HG02973 (cell line): ENCODE data around the gene RCOR3.
"Not testable (repeated sequence)": the region's sequence is repeated elsewhere in the genome, so short reads cannot be mapped to it uniquely, and the experiment has no call there.

Source experiments
- ATAC-seq: cut with Tn5 transposase; IDR thresholded peaks from one replicate; pipeline ENCODE4 v1.9.1; 2021; ENCODE audit warnings: moderate library complexity; ENCODE audit not compliant: unreplicated experiment

RCOR3 gene

GRCh38 chr1:211258756-211259637, at the start of gene RCOR3:
RCOR3 (plus strand) TSS chr1:211259366; CDS start chr1:211259561, 195 bp downstream.
- ATAC-seq, result peak; percentile 65

GRCh38 chr1:211210052-211210451, 49.1 kb upstream of the RCOR3 start:
- no peak for ATAC-seq

GRCh38 chr1:211210965-211211364, 48.2 kb upstream of the RCOR3 start:
- no peak for ATAC-seq

- no peak for ATAC-seq
Measured at GRCh38 chr1:211213702-211214101, 45.5 kb upstream of the RCOR3 start.

- ATAC-seq, result no peak
Measured at GRCh38 chr1:211215577-211215976, 43.6 kb upstream of the RCOR3 start.

- ATAC-seq, result no peak
Measured at GRCh38 chr1:211217392-211217791, 41.8 kb upstream of the RCOR3 start.

GRCh38 chr1:211222469-211223234, 36.5 kb upstream of the RCOR3 start:
- ATAC-seq, result not testable (repeated sequence)

- ATAC-seq, result not testable (repeated sequence)
Measured at GRCh38 chr1:211228573-211229364, 30.4 kb upstream of the RCOR3 start.

- no peak for ATAC-seq
Measured at GRCh38 chr1:211229365-211229759, 29.8 kb upstream of the RCOR3 start.

GRCh38 chr1:211231873-211232272, 27.3 kb upstream of the RCOR3 start:
- no peak for ATAC-seq

- ATAC-seq, result no peak
Measured at GRCh38 chr1:211236633-211237320, 22.4 kb upstream of the RCOR3 start.

- ATAC-seq, result no peak
Measured at GRCh38 chr1:211237579-211237978, 21.6 kb upstream of the RCOR3 start.

GRCh38 chr1:211240567-211240966, 18.6 kb upstream of the RCOR3 start:
- not testable (repeated sequence) for ATAC-seq

- ATAC-seq, result no peak
Measured at GRCh38 chr1:211241071-211241470, 18.1 kb upstream of the RCOR3 start.

GRCh38 chr1:211243639-211244038, 15.5 kb upstream of the RCOR3 start:
- ATAC-seq, result not testable (repeated sequence)

- ATAC-seq, result not testable (repeated sequence)
Measured at GRCh38 chr1:211246583-211246982, 12.6 kb upstream of the RCOR3 start.

GRCh38 chr1:211247921-211248320, 11.2 kb upstream of the RCOR3 start:
- ATAC-seq, result no peak

- not testable (repeated sequence) for ATAC-seq
Measured at GRCh38 chr1:211249611-211250010, 9.6 kb upstream of the RCOR3 start.

- no peak for ATAC-seq
Measured at GRCh38 chr1:211257826-211258225, 1.3 kb upstream of the RCOR3 start.

- ATAC-seq, result peak; percentile 40
Measured at GRCh38 chr1:211258310-211258755, 833 bp upstream of the RCOR3 start.
